ENCODE measurements around the gene MND1. TPM values are rescaled to one million over a fixed set of nuclear protein-coding genes. Genes with fewer than 3 reads are reported as not detected.

The MND1 gene
- total and polyA plus RNA-seq, 11 donors, result 0.27 to 1.3 (median 0.40) TPM; not detected in 6

GRCh38 chr4:153440475-153440874, 96.0 kb downstream of the MND1 start:
- Histone ChIP-seq H3K27me3 (no peaks in the 10 kb centered on the region), H3K4me3 (no peak overlapping the region), H3K36me3 (no peaks in the 10 kb centered on the region), H3K9me3 (no peaks in the 10 kb centered on the region), H3K4me1 (peaks cover 0 to 12% (median 0%) of the 10 kb centered on the region in 12 donors), H3K27ac (no peak overlapping the region)
- TF ChIP-seq CTCF (IDR thresholded peaks at IDR 0.05) (no peak), POLR2A (IDR thresholded peaks at IDR 0.05) (no peak)
- intact Hi-C loops (cut with DNase I), result no loop called here
- no peak for ATAC-seq
- DNase-seq, result no peak
- WGBS, 4 donors, result 89 to 96% (median 90%) methylated on average over 6 of the region's 6 CpGs

- H3K27ac ChIP-seq, result no peak overlapping the region
- peaks cover 0 to 19% (median 4%) of the 10 kb centered on the region in 12 donors for H3K4me1 ChIP-seq
- 77 to 84% (median 83%) methylated on average over 5 of the region's 5 CpGs for WGBS, 4 donors
- intact Hi-C loops (cut with DNase I), result no loop called here
- DNase-seq (no peak), ATAC-seq (peak in 1 of 4 donors; percentile 90)
- peak overlapping the region in 2 of 12 donors; percentile 6 to 14 for H3K4me3 ChIP-seq
- no peaks in the 10 kb centered on the region for H3K36me3 ChIP-seq
- TF ChIP-seq CTCF (IDR thresholded peaks at IDR 0.05), result no peak
- TF ChIP-seq POLR2A (IDR thresholded peaks at IDR 0.05), result no peak
- H3K9me3 ChIP-seq, result no peaks in the 10 kb centered on the region
- no peaks in the 10 kb centered on the region for H3K27me3 ChIP-seq
These were observed 102.9 kb downstream of the MND1 start for GRCh38 chr4:153447175-153447905.

- Histone ChIP-seq H3K27me3 (no peaks in the 10 kb centered on the region), H3K4me3 (peak overlapping the region in 4 of 12 donors; percentile 6 to 14 (median 10)), H3K9me3 (no peaks in the 10 kb centered on the region), H3K36me3 (no peaks in the 10 kb centered on the region), H3K4me1 (peaks cover 0 to 19% (median 4%) of the 10 kb centered on the region in 12 donors), H3K27ac (peak overlapping the region in 2 of 12 donors; percentile 0 to 9)
- ATAC-seq (peak in 1 of 4 donors; percentile 42), DNase-seq (no peak)
- 22 to 36% (median 27%) methylated on average over 10 of the region's 10 CpGs for WGBS, 4 donors
- intact Hi-C loops (cut with DNase I), result no loop called here
- TF ChIP-seq CTCF (IDR thresholded peaks at IDR 0.05) (no peak), POLR2A (IDR thresholded peaks at IDR 0.05) (no peak)
These were observed 103.7 kb downstream of the MND1 start for GRCh38 chr4:153448003-153448731.

GRCh38 chr4:153449338-153449737, 104.8 kb downstream of the MND1 start:
- Histone ChIP-seq H3K36me3 (no peaks in the 10 kb centered on the region), H3K27ac (no peak overlapping the region), H3K9me3 (no peaks in the 10 kb centered on the region), H3K27me3 (no peaks in the 10 kb centered on the region), H3K4me1 (peaks cover 0 to 25% (median 4%) of the 10 kb centered on the region in 12 donors), H3K4me3 (no peak overlapping the region)
- intact Hi-C loops (cut with DNase I), result no loop called here
- ATAC-seq (no peak), DNase-seq (no peak)
- TF ChIP-seq POLR2A (IDR thresholded peaks at IDR 0.05), result no peak
- no peak for TF ChIP-seq CTCF (IDR thresholded peaks at IDR 0.05)
- 92 to 100% (median 96%) methylated on average over 1 of the region's 1 CpG for WGBS, 4 donors

Measured in heart left ventricle (tissue), 16 donors.